Measurements from ENCODE around the gene UBR4. TPM values are rescaled to one million over a fixed set of nuclear protein-coding genes. Genes with fewer than 3 reads are reported as not detected.

Gene UBR4
- total and polyA plus RNA-seq, 12 donors: 60.0 to 115 (median 90.6) TPM

DNA sequence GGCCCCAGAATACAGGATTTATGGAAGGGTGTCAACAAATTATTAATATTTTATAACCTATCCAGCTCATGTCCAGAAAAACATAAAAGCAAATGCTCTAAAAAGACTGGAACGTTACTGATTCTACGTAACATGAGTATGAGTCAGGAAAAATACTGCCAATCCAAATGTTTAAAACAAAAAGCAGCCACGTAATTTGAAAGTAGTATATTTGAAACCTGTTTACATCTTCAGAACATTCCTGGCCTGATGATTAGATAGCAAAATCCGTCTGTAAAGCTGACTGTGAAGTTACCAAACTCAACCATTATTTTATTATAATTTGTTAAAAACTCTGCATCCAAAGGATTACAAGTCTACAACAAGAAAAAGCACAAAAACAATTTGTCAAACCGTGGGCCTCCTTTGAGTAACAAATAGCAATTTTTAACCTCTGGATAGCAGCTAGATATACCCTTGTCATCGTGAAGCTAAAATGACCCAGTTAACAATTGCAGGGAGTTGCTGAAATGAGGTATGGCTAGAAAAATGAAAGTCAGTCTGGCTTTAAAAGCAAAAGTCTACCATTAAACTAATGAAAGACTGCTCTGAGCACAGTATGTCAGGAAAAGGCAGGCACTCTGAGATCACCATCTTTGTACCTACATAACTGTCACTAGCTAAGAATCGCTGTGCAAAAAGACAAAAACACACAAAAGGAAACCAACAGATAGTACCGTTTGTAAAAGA lies 1.2 kb downstream of the UBR4 start:
- Histone ChIP-seq H3K9me3 (no peaks in the 10 kb centered on the region), H3K27ac (peak overlapping the region in 9 of 10 donors; percentile 90 to 97 (median 95)), H3K4me1 (peaks cover 15 to 84% (median 73%) of the 10 kb centered on the region in 9 donors), H3K27me3 (no peaks in the 10 kb centered on the region), H3K36me3 (peaks cover 0 to 12% (median 0%) of the 10 kb centered on the region in 9 donors), H3K4me3 (peak overlapping the region; percentile 70 to 94 (median 90))
- TF ChIP-seq, protein P1, sequence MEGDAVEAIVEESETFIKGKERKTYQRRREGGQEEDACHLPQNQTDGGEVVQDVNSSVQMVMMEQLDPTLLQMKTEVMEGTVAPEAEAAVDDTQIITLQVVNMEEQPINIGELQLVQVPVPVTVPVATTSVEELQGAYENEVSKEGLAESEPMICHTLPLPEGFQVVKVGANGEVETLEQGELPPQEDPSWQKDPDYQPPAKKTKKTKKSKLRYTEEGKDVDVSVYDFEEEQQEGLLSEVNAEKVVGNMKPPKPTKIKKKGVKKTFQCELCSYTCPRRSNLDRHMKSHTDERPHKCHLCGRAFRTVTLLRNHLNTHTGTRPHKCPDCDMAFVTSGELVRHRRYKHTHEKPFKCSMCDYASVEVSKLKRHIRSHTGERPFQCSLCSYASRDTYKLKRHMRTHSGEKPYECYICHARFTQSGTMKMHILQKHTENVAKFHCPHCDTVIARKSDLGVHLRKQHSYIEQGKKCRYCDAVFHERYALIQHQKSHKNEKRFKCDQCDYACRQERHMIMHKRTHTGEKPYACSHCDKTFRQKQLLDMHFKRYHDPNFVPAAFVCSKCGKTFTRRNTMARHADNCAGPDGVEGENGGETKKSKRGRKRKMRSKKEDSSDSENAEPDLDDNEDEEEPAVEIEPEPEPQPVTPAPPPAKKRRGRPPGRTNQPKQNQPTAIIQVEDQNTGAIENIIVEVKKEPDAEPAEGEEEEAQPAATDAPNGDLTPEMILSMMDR (IDR thresholded peaks at IDR 0.05): no peak
- DNase-seq: no peak
- intact Hi-C loops (cut with DNase I): no loop called here
- WGBS, 2 donors: 17% methylated on average over 8 of the region's 8 CpGs
- no peak for ATAC-seq

DNA sequence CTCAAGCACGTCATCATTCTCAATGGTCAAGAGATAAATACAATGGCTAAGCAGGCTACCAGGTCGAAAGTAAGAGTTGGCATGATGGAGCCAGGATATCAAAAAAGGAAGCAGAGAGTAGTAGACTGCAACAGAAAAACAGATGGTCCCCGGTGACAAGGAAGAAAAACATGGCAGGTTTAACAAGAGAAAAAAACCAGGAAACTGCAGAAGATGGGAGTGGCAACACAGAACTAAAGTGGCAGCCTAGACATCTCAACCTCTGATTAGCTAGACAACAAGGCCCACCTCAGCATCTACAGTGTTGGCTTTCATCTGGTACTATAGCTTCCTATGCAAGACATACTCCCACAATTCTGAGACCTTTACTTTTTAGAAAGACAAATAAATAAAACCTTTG lies 3.1 kb downstream of the UBR4 start:
- Histone ChIP-seq H3K4me3 (no peak overlapping the region), H3K27me3 (no peaks in the 10 kb centered on the region), H3K4me1 (peaks cover 15 to 87% (median 82%) of the 10 kb centered on the region in 9 donors), H3K36me3 (peaks cover 0 to 7% (median 0%) of the 10 kb centered on the region in 9 donors), H3K9me3 (no peaks in the 10 kb centered on the region), H3K27ac (peak overlapping the region in 3 of 10 donors; percentile 36 to 97 (median 94))
- 25 to 42% methylated on average over 3 of the region's 3 CpGs for WGBS, 2 donors
- intact Hi-C loops (cut with DNase I): no loop called here
- ATAC-seq: no peak
- TF ChIP-seq, protein P1 (IDR thresholded peaks at IDR 0.05): no peak
- no peak for DNase-seq

DNA sequence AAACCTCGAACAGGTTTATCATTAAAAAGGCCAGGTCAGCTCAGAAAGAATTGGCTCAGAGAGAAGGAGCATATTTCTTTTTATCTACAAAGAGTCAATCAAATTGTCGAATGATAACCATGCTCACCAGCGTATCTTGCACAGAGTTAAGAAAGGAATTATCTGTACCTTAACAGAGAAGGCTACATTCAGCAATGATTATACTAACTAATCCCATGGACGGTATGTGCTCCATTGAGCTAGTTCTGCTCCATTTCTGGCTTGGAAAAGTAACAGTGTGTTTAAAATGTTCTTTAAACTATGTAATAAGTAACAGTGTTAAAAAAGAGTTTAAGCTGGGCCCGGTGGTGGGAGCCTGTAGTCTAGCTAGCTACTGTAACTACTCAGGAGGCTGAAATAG lies 4.2 kb downstream of the UBR4 start:
- no peak for ATAC-seq
- H3K27ac ChIP-seq: peak overlapping the region in 1 of 10 donors; percentile 16
- DNase-seq: no peak
- intact Hi-C loops (cut with DNase I): no loop called here
- no peak overlapping the region for H3K4me3 ChIP-seq
- TF ChIP-seq, protein P1 (IDR thresholded peaks at IDR 0.05): no peak
- peaks cover 14 to 87% (median 79%) of the 10 kb centered on the region in 9 donors for H3K4me1 ChIP-seq
- H3K27me3 ChIP-seq: no peaks in the 10 kb centered on the region
- H3K9me3 ChIP-seq: no peaks in the 10 kb centered on the region
- WGBS, 2 donors: 36 to 41% methylated on average over 5 of the region's 5 CpGs
- peaks cover 0 to 18% (median 5%) of the 10 kb centered on the region in 9 donors for H3K36me3 ChIP-seq

DNA sequence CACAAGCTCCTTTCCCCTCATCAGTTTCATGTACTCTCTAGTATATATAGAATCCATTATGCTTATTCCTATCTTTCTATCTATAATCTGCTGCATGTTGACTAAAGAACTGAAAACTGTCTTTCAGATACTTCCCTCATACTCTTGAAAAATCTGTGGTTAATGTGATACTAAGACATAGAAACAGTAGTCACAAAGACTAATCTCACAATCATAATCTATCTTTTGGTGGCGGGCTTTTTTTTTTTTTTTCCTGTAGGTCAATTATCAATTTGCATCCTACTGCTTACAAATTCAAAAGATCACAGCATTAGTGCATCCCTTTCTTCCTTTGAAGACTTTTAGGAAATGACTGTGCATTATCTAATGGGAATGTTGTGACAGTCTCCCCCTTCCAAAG lies 4.7 kb downstream of the UBR4 start:
- H3K27ac ChIP-seq: no peak overlapping the region
- ATAC-seq (no peak), DNase-seq (no peak)
- peaks cover 0 to 22% (median 5%) of the 10 kb centered on the region in 9 donors for H3K36me3 ChIP-seq
- intact Hi-C loops (cut with DNase I): no loop called here
- peaks cover 12 to 88% (median 76%) of the 10 kb centered on the region in 9 donors for H3K4me1 ChIP-seq
- 98 to 100% methylated on average over 1 of the region's 1 CpG for WGBS, 2 donors
- H3K4me3 ChIP-seq: no peak overlapping the region
- no peaks in the 10 kb centered on the region for H3K27me3 ChIP-seq
- TF ChIP-seq, protein P1 (IDR thresholded peaks at IDR 0.05): no peak
- H3K9me3 ChIP-seq: no peaks in the 10 kb centered on the region

Data from heart right ventricle (tissue), 16 donors.